Activated CD8-positive, alpha-beta memory T cell treated with anti-CD3 and anti-CD28 coated beads, Interleukin-2, amount 50 U/mL, for 48 hours (primary cell): ENCODE results near the gene GRM5.

ENCODE experiments used
- DNase-seq: peaks from one replicate; pipeline ENCODE4 v3.0.0-alpha.2; 2020

The GRM5 gene

DNA sequence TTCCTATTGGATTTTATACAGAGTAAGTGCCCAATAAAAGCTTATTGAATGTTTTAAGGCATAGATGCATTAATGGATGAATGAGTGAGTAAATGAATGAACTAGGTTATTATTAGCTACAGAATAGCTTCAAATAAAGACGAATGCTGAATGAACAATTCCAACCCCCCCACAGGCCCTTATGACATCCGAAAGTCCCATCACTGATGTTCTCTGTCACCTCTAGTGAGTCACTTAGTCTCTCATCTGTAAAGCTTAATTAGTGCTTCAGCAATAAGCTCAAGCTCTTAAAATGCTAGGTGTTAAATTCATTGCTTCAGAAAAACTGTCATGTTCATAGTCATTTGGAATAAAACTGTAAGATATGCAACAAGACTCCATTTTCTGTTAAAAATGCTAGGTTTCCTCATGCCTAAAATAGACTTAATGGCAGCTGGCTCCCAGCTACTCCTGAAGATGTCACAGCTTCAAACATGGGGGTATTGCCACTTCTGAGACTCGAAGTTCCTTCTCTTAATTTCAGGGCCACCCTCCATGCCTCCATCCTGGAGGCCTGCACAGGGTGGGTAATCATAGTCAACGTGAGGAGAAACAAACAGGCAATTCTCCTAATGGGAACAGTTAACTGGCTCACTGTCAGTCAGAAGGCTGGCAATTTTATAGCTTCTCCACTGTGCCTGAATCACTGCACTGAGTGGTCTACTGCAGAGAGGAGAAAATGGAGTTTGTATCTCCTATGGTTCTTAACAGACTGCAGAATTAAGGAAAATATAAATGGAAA lies 373.3 kb downstream of the GRM5 start:
- no peak for DNase-seq

DNA sequence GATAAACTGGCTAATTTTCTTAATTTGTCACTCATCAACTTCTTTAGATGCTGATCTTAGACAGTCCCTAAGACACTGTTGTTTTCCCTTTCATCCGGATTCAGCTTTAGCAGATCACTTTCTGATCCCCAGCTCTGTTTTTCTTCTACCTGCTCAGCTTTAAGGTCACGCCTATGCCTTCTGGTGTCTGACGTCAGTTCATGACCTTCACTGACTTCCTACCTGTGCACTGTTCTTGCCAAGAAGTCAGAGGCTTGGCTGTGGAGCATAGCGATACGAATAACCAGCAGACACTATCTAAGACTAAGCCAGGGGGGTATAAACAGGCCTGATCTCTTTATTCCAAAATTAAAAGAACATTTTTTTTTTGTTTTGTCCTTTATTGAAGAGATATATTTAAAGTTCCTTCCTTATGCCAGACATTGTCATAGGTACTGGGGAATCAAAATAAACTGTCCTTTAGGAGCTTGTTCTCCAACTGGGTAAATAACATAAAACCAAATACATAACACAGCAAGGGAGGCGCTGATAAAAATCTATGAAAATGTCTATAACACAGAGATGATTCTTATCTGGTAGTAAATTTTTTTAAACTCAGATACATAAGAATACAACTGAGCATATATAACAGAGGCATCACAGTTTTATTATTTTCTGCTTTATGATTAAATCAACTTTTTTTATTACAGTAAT lies 376.1 kb downstream of the GRM5 start:
- no peak for DNase-seq

DNA sequence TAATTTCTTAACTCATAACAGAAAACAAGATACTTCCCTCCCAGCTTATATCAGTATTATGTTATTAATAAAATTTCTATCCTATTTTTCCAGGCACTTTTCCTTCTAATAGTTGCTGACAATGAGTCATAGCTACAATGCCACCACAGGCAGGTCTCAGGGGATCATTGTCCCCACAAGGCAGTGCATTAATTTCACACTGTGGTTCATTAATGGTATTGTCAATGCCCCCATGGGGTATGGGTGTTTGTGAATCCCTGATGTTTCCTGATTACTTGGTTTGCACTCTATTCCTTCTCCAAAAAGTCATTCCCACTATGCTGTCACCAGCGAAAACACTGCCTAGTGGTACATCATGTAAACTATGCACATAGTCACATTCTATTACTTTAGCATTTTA lies 382.8 kb downstream of the GRM5 start:
- DNase-seq, result no peak

DNA sequence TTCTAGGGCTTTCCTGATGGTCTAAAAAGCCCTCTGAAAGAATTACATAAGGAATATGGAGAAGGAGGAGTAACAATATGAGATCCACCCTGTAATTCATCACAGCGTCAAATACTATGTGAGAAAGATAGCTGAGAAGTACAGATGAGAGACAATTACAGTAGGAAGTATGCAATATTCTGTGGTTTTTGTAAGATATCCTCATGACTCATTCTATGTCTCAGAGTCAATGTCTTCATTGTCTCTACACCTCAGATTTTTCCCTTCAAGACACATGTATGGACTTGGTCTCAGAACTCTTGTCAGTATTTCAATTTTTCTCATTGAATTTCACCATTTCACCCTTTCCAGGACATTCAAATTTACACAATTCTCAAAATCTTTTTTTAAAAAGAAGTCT lies 385.0 kb downstream of the GRM5 start:
- no peak for DNase-seq

DNA sequence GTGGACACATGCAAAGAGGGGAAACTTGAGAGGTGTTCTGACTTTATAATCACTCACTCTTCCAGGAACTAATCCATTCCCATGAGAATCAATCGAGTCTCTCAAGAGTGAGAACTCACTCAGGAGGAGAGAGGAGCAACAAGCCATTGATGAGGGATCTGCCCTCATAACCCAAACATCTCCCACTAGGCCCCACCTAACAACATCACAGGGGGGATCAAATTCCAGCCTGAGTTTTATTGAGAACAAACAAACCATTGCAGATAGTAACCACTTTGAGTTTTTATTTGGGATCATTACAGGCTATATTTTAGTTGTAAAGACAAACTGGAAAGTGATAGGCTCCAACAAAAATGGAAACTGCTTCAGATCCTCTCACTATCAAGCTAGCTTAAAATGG lies 399.4 kb downstream of the GRM5 start:
- DNase-seq, result no peak

DNA sequence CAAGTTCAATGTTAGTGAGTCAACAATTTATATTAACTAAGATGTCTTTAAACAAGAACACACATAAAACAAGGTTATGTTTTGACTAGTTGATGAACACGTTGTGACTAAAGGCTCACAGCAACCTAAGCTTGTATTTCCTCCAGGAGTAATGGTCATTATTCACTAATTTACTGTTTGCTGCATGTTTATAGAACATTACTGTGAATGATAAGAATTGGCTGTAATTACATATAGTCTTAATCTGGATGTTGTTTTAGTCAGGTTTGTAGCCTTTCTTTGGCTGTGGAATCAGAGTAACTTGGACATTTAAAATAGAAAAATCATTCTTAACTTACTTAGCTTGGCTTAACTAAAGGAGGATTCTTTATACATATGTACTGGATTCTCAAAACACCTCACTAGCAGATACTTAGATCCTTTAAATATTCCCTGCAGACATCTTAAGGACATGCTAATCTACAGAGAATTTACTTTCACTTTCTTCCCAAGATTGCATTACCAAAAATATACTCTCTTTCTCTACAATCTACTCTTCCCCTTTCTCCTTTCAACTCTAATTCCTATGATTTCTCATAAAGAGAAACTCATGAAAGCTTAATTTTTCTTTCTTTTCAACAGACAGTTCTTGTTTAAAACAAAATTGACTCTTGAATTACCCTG lies 408.6 kb downstream of the GRM5 start:
- DNase-seq, result no peak

DNA sequence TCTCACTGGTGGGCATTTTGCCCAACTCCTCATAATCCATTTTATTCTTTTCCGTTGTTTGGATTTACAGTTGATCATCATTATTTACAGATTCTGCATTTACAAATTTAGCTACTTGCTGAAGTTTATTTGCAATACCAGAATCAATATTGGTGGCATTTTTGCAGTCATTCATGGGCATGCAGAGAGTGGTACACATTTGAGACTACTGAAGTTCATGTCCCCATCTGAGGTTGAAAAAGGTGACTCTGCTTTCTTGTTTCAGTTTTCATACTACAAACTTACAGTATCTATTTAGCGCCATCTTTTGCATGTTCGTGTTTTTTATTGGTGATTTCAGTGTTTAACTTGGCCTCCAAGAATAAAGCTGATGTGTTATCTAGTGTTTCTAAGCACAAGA lies 409.5 kb downstream of the GRM5 start:
- DNase-seq, result no peak

DNA sequence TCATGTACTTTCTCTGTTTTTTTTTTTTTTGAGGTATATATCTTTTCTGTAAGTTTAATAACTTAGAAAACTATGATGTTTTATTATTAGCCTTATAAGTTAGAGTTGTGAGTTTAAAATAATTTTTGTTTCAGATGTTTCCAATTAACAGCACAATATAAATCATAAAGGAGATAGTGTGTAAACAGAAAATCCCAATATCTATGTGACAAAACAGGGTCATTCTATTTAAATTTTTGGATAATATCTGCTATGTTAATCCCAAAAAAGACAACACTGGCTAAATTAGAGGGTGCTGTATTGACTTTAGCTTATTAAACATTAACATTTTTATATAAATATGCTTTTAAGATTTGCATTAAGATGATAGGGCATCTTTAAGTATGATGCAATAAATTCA lies 410.1 kb downstream of the GRM5 start:
- DNase-seq, result no peak

DNA sequence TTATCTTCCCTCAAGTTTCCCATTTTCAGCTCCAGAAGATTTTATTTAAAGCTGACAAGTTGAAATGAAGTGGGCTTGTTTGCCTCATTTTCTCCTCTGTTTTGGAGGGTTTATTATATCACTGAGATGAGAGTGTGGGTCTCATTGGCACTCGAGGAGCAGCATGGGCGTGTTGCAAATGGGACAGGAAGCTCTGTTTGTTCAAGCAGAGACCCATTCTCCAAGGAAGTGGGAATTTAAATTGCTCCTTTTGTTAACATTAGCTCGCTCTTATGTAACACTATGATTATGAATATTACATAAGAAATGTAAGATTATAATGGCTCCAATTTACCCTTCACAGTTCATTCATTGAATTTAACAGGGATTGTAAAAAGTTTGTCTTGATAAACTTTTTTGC lies 410.6 kb downstream of the GRM5 start:
- DNase-seq, result no peak

DNA sequence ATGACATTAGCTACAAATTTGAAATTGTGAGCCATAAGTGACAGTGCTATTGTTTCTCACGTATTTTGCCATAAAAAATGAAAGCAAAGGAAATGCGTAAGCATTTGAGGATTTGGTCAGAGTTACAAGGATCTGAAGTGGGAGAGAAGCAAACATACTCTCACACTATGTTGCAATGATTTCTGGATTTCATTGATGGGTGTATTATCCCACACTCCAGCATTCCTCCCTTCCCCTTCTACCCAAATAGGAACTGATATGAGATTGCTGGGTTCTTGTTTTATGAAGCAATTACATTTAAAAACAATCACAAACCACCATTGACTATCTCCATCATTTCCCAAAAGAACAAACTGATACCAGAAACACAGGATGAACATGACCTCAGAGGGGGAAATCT lies 414.2 kb downstream of the GRM5 start:
- no peak for DNase-seq

DNA sequence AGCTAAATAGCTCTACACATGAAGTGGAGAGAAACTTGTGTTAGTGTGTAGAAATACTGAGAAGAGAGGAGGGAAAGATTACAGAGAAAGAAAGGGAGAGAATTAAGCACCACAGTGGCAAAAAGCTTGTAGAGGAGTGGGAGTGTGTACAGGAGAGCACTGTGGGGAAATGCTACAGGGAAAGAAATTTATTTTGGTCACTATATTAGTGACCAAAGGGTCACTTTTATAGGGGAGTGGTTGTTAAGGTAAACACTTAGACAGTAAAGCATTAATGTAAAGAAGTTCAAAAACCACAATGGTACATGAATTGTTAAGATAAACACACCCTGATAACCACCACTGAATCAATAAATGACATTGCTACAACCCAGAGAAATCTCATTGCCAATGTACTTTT lies 421.1 kb downstream of the GRM5 start:
- DNase-seq, result no peak

DNA sequence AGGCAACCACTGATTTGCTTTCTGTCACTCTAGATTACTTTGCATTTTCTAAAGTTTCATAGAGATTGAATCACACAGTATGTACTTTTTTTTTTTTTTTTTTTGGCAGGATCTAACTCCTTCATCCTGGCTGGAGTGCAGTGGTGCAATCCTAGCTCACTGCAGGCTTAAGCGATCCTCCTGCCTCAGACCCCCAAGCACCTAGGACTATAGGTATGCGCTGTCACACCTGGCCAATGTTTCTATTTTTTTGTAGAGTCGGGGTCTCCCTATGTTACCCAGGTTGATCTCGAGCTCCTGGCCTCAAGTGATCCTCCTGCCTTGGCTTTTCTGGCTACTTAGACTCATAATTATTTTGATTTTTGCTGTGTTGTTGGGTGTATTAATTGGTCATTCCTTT lies 433.6 kb downstream of the GRM5 start:
- DNase-seq, result no peak

DNA sequence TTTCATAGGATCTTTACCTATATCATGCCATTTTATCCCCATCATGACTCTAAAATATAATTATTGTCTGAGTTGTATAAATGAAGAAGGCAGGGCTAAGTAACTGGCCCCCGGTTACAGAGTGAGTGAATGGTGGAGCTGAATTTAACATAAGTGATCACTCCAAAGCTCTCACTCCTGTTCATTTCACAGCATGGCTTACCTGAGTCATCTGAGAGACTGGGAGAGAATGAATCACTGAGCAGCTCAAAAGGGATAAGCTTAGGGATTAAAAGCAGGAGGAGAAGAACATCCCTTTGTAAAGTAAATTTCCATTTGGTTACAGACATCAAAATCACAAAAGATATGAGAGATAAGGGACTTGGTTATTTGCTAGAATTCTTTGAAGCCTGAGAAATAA lies 434.3 kb downstream of the GRM5 start:
- no peak for DNase-seq

DNA sequence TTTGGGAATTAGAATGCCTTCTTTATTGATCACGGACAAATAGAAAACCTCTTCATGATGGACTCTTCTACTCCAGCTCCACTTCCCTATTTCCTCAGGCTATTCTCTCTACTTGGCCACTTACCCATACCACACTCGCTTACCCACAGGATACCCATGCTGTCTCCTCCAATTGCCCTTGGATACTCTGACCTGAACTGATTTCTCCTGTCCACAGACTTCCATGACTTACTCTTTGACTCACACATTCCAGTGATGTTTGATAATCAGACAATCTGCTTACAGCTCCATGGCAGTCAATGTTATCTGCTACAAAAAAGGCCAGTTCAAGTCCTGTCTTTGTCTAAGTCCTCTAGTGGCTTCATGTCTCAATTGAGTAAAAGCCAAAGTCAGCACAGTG lies 436.3 kb downstream of the GRM5 start:
- no peak for DNase-seq

DNA sequence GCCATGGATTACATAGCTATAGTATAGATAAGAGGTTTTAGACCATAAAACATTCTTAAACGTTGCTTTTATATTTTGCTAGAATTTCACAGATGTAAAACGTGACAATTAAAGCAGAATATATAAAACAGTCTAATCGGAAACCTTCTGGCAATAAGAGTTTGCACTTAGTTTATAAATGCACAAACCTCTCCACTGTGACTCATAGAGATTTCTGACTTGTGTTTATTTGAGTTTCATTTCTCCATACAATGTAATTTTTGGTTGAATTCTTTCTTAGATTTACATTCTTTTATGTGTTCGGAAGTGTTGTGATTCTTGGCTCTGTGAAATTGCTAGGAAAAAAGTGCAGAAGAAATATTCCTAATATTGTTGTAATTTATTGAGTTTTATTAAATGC lies 439.6 kb downstream of the GRM5 start:
- no peak for DNase-seq

DNA sequence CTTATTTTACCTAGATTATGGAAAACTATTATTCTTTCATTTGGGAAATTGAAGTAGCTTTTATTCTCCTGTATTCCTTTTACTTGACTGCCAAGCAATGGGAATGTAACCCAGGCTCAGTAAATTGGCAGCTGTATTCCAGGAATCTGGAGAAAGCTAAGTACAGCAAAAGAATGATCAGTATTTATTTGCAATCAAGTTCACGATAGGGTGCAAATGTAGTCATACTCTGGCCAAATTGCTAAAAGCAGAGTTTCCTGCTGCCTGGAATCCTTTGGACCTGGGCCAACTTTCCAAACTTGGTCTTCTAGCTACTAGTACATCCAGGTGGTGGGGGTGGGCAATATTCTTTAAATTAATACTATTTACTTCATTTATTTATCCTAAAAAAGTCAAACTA lies 442.3 kb downstream of the GRM5 start:
- DNase-seq, result no peak

DNA sequence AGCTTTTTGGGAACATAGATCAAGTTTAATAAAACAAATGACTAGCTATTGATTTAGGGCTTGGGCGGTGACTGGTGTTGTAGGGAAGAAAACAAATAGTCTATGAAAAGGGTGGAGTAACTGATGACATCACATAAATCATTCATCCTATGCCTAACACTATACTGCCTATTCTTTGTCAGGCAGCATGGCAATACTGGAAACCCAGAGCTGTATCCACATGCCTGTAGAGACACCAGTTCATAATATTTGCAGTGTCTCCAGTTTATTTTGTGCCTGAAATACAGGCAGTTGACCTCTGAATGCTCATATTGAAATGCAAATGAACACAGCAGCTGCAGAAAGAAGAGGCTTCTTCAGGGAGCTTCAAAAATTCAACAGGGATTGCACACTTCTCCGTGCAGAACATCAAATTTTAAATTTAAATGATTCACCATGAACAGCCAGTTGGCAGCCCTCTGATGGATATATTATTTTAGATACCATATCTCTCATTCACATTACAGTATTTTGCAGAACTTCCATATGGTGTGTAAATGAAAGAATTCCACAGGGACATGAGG lies 445.1 kb downstream of the GRM5 start:
- DNase-seq, result no peak

DNA sequence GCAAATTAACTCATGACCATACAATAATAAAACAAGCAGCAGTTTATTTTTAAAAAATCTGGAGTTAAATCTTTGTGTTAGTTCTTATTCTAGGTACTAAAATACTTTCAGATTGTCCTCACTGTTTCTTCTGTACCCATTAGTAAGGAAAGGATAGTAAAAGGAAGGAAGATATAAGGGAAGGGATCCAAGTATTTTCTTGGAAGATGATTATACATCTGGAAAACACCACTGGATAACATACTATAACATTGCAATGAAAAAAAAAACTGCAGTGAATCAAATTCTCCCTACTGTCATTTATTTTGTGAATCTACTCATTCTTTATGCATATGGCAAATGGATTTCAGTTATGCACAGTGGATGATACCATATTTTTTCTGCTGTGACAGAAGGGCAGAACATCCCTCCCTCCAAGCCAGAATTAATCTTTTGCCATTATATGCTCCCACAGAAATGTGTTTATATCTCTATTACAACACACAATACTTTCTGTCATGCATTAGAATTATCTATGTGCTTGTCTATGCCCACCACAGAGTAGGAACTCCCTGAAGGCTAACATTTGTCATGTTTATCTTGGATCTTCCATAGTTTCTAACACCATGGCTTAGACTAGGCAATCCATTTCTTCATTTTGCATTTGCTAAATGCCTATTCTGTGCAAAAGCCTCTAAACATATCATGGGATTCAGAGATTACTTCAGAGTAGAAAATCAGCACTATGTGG lies 446.0 kb downstream of the GRM5 start:
- DNase-seq, result no peak

DNA sequence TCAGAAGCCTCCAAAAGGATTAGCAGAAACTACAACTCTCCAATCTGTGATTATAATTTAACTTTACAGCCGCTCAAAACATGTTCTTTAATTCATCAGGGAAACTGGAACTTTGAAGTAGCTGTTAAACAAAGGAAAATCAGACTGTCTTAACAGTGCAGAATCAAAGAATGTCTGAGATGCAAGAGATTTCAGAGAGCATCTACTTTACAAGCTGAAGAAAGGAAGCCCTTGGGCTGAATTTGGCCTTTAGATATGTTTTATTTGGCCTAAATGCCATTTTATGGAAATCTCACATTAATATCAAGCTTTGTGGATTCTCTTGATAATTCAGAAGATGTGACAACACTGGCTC lies 446.7 kb downstream of the GRM5 start:
- DNase-seq, result no peak

DNA sequence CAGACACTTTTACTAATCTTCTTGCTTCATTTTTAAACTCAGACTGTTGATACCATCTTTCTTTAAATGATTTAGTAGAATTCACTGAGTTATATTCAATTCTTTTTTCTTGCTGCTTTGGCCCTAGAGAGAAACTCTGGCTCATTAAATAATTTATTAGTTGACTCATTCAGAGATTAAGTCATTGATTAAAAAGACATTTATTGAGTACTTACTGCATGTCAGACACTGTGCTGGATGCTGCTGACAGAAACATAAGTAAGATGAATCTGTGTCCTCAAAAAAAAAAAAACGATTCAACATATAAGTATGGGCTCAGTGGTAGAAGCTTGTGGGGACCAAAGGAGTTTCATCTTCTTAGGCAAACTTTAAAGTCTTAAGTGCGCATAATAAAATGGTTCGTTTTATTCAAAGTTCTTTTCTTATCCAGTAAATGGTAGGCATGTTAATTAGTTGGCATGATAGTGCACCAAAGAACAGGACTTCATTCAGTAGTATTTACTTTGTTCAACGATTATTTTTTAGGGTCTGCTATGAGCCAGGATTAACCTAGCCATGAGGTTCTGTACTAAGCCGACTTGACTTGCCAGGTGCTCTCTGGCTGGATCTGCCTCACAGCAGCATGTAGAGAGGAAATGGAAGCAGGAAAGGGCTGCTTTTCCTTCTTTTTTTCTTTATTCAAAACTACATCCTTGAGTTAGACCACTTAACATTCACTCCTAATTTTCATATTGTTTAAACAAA lies 447.3 kb downstream of the GRM5 start:
- DNase-seq, result no peak

DNA sequence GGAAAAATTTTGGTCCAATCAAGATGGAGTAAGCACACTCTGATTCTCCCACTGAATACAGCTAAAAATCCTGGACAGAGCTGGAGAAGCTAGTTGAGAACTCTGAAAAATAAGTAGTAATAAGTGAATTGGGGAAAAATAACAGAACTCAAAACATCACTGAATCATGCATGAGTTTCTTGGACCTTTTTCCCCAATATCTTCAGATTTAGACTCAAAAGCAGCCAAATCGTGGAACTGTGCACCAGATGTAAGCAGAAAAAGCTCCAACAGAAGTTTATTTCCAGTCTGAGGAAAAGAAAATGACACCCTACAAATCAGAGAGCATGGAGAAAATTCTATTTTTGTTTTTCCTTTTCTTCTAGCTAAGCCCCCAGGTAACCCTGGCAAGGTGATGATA lies 448.6 kb downstream of the GRM5 start:
- no peak for DNase-seq

DNA sequence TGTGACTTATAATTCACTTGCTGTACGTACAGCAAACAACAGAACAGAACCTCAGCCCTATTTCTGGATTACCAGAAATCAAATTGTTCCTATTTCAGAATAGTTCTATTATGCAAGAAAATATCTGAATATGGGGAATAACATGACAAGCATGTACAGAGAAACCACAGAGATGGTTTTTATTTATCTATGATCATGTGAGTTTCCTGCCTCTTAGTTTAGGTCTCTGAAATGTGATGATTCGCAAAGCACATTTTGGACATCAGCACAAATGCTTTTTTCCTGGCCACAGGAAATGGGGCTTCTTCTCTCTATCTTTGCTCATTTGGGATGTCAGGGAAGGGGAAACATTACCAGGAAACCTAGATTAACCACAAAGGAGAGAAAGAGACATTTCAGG lies 461.5 kb downstream of the GRM5 start:
- no peak for DNase-seq
